HG03139 (cell line): ENCODE measurements around the gene COL8A1.
A peak's percentile ranks its signal among the peaks of the same experiment; 100 is the strongest.
"Not testable (repeated sequence)": the region's sequence is repeated elsewhere in the genome, so short reads cannot be mapped to it uniquely, and the experiment has no call there.

ENCODE experiments used
- ATAC-seq: cut with Tn5 transposase; IDR thresholded peaks from one replicate; pipeline ENCODE4 v1.9.1; 2021; ENCODE audit not compliant: unreplicated experiment

Gene COL8A1

GRCh38 chr3:99638167-99638948, at the start of gene COL8A1:
Gene COL8A1 (plus strand): TSS chr3:99638594. CDS start chr3:99790683, 152,089 bp downstream.
- ATAC-seq = no peak

- not testable (repeated sequence) for ATAC-seq
Measured at GRCh38 chr3:99589168-99589567, 49.2 kb upstream of the COL8A1 start.

GRCh38 chr3:99599894-99600293, 38.5 kb upstream of the COL8A1 start:
- ATAC-seq = no peak

GRCh38 chr3:99601515-99601914, 36.9 kb upstream of the COL8A1 start:
- ATAC-seq = no peak

GRCh38 chr3:99602183-99602582, 36.2 kb upstream of the COL8A1 start:
- no peak for ATAC-seq

- no peak for ATAC-seq
Measured at GRCh38 chr3:99607151-99607550, 31.2 kb upstream of the COL8A1 start.

- no peak for ATAC-seq
Measured at GRCh38 chr3:99614768-99615167, 23.6 kb upstream of the COL8A1 start.

- ATAC-seq = no peak
Measured at GRCh38 chr3:99620077-99620767, 18.2 kb upstream of the COL8A1 start.

GRCh38 chr3:99620976-99621375, 17.4 kb upstream of the COL8A1 start:
- no peak for ATAC-seq

GRCh38 chr3:99624496-99625236, 13.7 kb upstream of the COL8A1 start:
- ATAC-seq = no peak

- ATAC-seq = no peak
Measured at GRCh38 chr3:99625237-99625622, 13.2 kb upstream of the COL8A1 start.

- ATAC-seq = no peak
Measured at GRCh38 chr3:99625643-99626416, 12.6 kb upstream of the COL8A1 start.

- ATAC-seq = no peak
Measured at GRCh38 chr3:99626417-99626788, 12.0 kb upstream of the COL8A1 start.

- no peak for ATAC-seq
Measured at GRCh38 chr3:99627062-99627826, 11.2 kb upstream of the COL8A1 start.

GRCh38 chr3:99630815-99631214, 7.6 kb upstream of the COL8A1 start:
- no peak for ATAC-seq

- peak; percentile 49 for ATAC-seq
Measured at GRCh38 chr3:99633887-99634558, 4.4 kb upstream of the COL8A1 start.

- no peak for ATAC-seq
Measured at GRCh38 chr3:99634881-99635280, 3.5 kb upstream of the COL8A1 start.

- no peak for ATAC-seq
Measured at GRCh38 chr3:99635348-99635747, 3.0 kb upstream of the COL8A1 start.

GRCh38 chr3:99637016-99637367, 1.4 kb upstream of the COL8A1 start:
- no peak for ATAC-seq
